Metanephros (tissue), 1 donor: ENCODE data around the gene STARD4. TPM values are rescaled to one million over a fixed set of nuclear protein-coding genes. Genes with fewer than 3 reads are reported as not detected.

Source experiments
- total RNA-seq: library from RNA; depleted of rRNA; stranded (reverse); fragments of >200 nt; gene quantifications from one replicate; pipeline ENCODE4 v1.2.3, GENCODE V29; 2014

Gene STARD4, protein sequence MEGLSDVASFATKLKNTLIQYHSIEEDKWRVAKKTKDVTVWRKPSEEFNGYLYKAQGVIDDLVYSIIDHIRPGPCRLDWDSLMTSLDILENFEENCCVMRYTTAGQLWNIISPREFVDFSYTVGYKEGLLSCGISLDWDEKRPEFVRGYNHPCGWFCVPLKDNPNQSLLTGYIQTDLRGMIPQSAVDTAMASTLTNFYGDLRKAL
- 21.1 TPM for total RNA-seq

DNA sequence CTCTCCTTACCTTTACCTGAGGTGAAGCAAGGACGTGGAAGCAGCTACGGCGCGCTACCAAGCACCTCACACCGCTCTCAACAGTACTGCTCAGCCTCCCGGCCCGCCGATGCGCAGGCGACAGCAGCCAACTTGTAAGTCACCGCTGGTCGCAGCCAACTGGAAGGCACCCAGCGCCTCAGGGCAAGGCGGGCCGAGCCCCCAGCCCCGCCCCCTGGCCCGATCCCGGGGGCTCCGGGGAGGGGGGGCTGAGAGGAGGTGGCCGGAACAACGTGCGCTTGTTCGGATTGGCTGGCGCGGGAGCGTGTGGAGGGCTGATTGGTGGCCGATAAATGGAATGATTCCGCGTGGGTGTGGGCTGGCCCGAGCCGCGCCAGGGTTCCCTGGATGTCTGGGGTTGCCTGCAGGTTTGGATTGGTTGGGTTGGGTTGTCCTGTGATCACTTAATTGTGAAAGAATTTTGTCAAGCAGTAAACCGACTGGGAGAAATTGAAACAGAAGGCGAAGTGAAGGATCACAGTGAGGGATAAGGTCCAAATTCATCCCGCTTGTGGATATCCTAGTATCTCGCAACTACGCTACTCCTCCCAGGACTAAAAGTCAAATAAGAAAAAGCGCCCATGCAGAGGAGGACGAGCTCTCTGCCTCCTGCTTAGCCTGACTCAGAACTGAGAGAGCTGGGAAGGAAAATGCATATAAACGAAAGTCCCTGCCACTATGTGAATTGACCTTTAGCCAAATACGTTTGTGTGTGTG lies at the start of gene STARD4:
STARD4 (minus strand) TSS at position 161 of the 756 bp plus-strand sequence. CDS start 5,102 bp downstream, outside the sequence.

Other genes with a start within 250 kb of the STARD4 start
- gene NREP, start 244.7 kb upstream of the STARD4 start, total RNA-seq, result 333 TPM